HG03064 (cell line): ENCODE results near the gene IDH3B.

ENCODE experiments used
- ATAC-seq: cut with Tn5 transposase; IDR thresholded peaks from one replicate; pipeline ENCODE4 v1.9.1; 2021; ENCODE audit warnings: low read depth; ENCODE audit not compliant: unreplicated experiment

The IDH3B gene

GRCh38 chr20:2624190-2624589 lies 39.8 kb downstream of the IDH3B start:
- ATAC-seq, result no peak

- ATAC-seq, result no peak
Observed at GRCh38 chr20:2619961-2620595, 43.9 kb downstream of the IDH3B start.

- no peak for ATAC-seq
Observed at GRCh38 chr20:2619337-2619736, 44.7 kb downstream of the IDH3B start.

GRCh38 chr20:2618815-2619214 lies 45.2 kb downstream of the IDH3B start:
- ATAC-seq, result no peak

- ATAC-seq, result no peak
Observed at GRCh38 chr20:2617099-2617714, 46.8 kb downstream of the IDH3B start.

GRCh38 chr20:2616634-2617033 lies 47.4 kb downstream of the IDH3B start:
- no peak for ATAC-seq

- ATAC-seq, result no peak
Observed at GRCh38 chr20:2612073-2612472, 51.9 kb downstream of the IDH3B start.

GRCh38 chr20:2610941-2611720 lies 52.9 kb downstream of the IDH3B start:
- ATAC-seq, result no peak

GRCh38 chr20:2610326-2610725 lies 53.7 kb downstream of the IDH3B start:
- no peak for ATAC-seq
